ENCODE data around the gene PRICKLE4.
"Not testable (repeated sequence)": the region's sequence is repeated elsewhere in the genome, so short reads cannot be mapped to it uniquely, and the experiment has no call there.

The PRICKLE4 gene

GRCh38 chr6:41798901-41799558, 18.4 kb downstream of the PRICKLE4 start:
- DNase-seq (ENCODE audit: low read depth): no peak
- TF ChIP-seq MYC (IDR thresholded peaks at IDR 0.05; ENCODE audit: low read depth, low read length): no peak
- no peak for TF ChIP-seq MAX (IDR thresholded peaks at IDR 0.05; ENCODE audit: low read depth, low read length)
- TF ChIP-seq CTCF (IDR thresholded peaks at IDR 0.05; ENCODE audit: low read depth, low read length): no peak
- H3K4me3 ChIP-seq (ENCODE audit: low read depth, low read length): no peak overlapping the region

- H3K4me3 ChIP-seq (ENCODE audit: low read depth, low read length): no peak overlapping the region
- no peak for DNase-seq (ENCODE audit: low read depth)
- TF ChIP-seq POLR2A (IDR thresholded peaks at IDR 0.05; ENCODE audit: extremely low read depth, insufficient read length) (no peak), MAX (IDR thresholded peaks at IDR 0.05; ENCODE audit: low read depth, low read length) (no peak), MYC (IDR thresholded peaks at IDR 0.05; ENCODE audit: low read depth, low read length) (no peak), CTCF (IDR thresholded peaks at IDR 0.05; ENCODE audit: low read depth, low read length) (no peak)
Observed at GRCh38 chr6:41799559-41799911, 19.0 kb downstream of the PRICKLE4 start.

DNA sequence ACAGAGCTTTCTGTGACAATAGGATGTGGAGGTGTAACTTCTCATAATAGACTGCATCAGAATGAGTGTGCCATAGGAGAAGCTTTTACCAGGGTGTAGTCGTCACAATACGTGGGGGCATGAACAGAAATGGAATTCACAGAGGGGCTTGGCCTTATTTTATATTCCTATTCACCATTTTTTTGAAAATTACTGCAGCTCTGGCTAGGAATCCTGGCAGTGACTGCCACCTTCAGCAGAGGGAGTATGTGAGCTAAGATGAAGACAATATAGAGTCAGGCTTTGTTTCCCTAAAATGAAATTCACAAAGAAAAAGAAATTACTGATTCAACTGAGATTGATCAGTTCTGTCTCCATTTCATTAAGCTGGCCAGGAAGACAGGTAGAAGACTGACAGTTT, 20.8 kb downstream of the PRICKLE4 start:
- H3K4me3 ChIP-seq (ENCODE audit: low read depth, low read length): no peak overlapping the region
- no peak for DNase-seq (ENCODE audit: low read depth)
- TF ChIP-seq POLR2A (IDR thresholded peaks at IDR 0.05; ENCODE audit: extremely low read depth, insufficient read length) (no peak), CTCF (IDR thresholded peaks at IDR 0.05; ENCODE audit: low read depth, low read length) (peak; percentile 53)

GRCh38 chr6:41805830-41806774, 25.5 kb downstream of the PRICKLE4 start:
- TF ChIP-seq MYC (IDR thresholded peaks at IDR 0.05; ENCODE audit: low read depth, low read length) (no peak), MAX (IDR thresholded peaks at IDR 0.05; ENCODE audit: low read depth, low read length) (no peak), POLR2A (IDR thresholded peaks at IDR 0.05; ENCODE audit: extremely low read depth, insufficient read length) (no peak), CTCF (IDR thresholded peaks at IDR 0.05; ENCODE audit: low read depth, low read length) (no peak)

GRCh38 chr6:41811095-41811494, 30.5 kb downstream of the PRICKLE4 start:
- no peak for DNase-seq (ENCODE audit: low read depth)
- no peak overlapping the region for H3K4me3 ChIP-seq (ENCODE audit: low read depth, low read length)
- no peak for TF ChIP-seq MAX (IDR thresholded peaks at IDR 0.05; ENCODE audit: low read depth, low read length)
- no peak for TF ChIP-seq MYC (IDR thresholded peaks at IDR 0.05; ENCODE audit: low read depth, low read length)
- TF ChIP-seq CTCF (IDR thresholded peaks at IDR 0.05; ENCODE audit: low read depth, low read length): no peak
- no peak for TF ChIP-seq POLR2A (IDR thresholded peaks at IDR 0.05; ENCODE audit: extremely low read depth, insufficient read length)

More at GRCh38 chr6:41805830-41806774, 25.5 kb downstream of the PRICKLE4 start:
- DNase-seq (ENCODE audit: low read depth): no peak
- no peak overlapping the region for H3K4me3 ChIP-seq (ENCODE audit: low read depth, low read length)

DNA sequence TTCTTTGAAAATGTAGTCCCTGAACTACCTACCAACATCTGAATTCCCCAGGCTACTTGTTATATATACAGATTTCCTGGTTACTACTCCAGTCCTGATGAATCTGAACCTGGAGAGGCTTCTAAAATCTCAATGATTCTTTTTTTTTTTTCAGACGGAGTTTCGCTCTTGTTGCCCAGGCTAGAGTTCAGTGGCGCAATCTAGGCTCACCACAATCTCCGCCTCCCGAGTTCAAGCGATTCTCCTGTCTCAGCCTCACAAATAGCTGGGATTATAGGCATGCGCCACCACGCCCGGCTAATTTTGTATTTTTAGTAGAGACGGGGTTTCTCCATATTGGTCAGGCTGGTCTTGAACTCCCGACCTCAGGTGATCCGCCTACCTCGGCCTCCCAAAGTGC, 31.4 kb downstream of the PRICKLE4 start:
- peak; percentile 63 for DNase-seq (ENCODE audit: low read depth)
- not testable (repeated sequence) for H3K4me3 ChIP-seq (ENCODE audit: low read depth, low read length)

Data from NB4 (cell line).